ENCODE results near the gene CCDC170. TPM values are rescaled to one million over a fixed set of nuclear protein-coding genes. Genes with fewer than 3 reads are reported as not detected.

CCDC170 gene
- total RNA-seq, 1 donor from 2014 or later, result not detected

- H3K4me3 Mint-ChIP-seq, result no peak overlapping the region
- intact Hi-C loops (cut with micrococcal nuclease), result no loop called here
- H3K36me3 Mint-ChIP-seq (ENCODE audit: low read depth), result no peaks in the 10 kb centered on the region
- DNase-seq (ENCODE audit: low spot score), result no peak
- H3K4me1 Mint-ChIP-seq (ENCODE audit: low read depth), result no peaks in the 10 kb centered on the region
- H3K27me3 Mint-ChIP-seq (ENCODE audit: insufficient read depth), result no peaks in the 10 kb centered on the region
- no peak overlapping the region for H3K27ac Mint-ChIP-seq
- H3K9me3 Mint-ChIP-seq, result peaks cover 28% of the 10 kb centered on the region
These were observed 72.1 kb downstream of the CCDC170 start for GRCh38 chr6:151565940-151566339.

GRCh38 chr6:151566557-151566956 lies 72.7 kb downstream of the CCDC170 start:
- Mint-ChIP-seq H3K9me3 (peaks cover 22% of the 10 kb centered on the region), H3K27ac (no peak overlapping the region), H3K36me3 (ENCODE audit: low read depth) (no peaks in the 10 kb centered on the region), H3K4me3 (no peak overlapping the region), H3K4me1 (ENCODE audit: low read depth) (no peaks in the 10 kb centered on the region), H3K27me3 (ENCODE audit: insufficient read depth) (no peaks in the 10 kb centered on the region)
- intact Hi-C loops (cut with micrococcal nuclease), result no loop called here
- DNase-seq (ENCODE audit: low spot score), result no peak

- no peak for DNase-seq (ENCODE audit: low spot score)
- no peaks in the 10 kb centered on the region for H3K9me3 Mint-ChIP-seq
- H3K27ac Mint-ChIP-seq, result no peak overlapping the region
- no peaks in the 10 kb centered on the region for H3K36me3 Mint-ChIP-seq (ENCODE audit: low read depth)
- H3K4me3 Mint-ChIP-seq, result no peak overlapping the region
- intact Hi-C loops (cut with micrococcal nuclease), result no loop called here
- no peaks in the 10 kb centered on the region for H3K4me1 Mint-ChIP-seq (ENCODE audit: low read depth)
- H3K27me3 Mint-ChIP-seq (ENCODE audit: insufficient read depth), result no peaks in the 10 kb centered on the region
These were observed 82.8 kb downstream of the CCDC170 start for GRCh38 chr6:151576633-151577032.

GRCh38 chr6:151577257-151577656 lies 83.4 kb downstream of the CCDC170 start:
- Mint-ChIP-seq H3K27me3 (ENCODE audit: insufficient read depth) (no peaks in the 10 kb centered on the region), H3K4me1 (ENCODE audit: low read depth) (no peaks in the 10 kb centered on the region), H3K36me3 (ENCODE audit: low read depth) (no peaks in the 10 kb centered on the region), H3K27ac (no peak overlapping the region), H3K4me3 (no peak overlapping the region), H3K9me3 (no peaks in the 10 kb centered on the region)
- DNase-seq (ENCODE audit: low spot score), result no peak
- intact Hi-C loops (cut with micrococcal nuclease), result no loop called here

GRCh38 chr6:151585741-151586140 lies 91.9 kb downstream of the CCDC170 start:
- no peaks in the 10 kb centered on the region for H3K4me1 Mint-ChIP-seq (ENCODE audit: low read depth)
- no peak overlapping the region for H3K27ac Mint-ChIP-seq
- intact Hi-C loops (cut with micrococcal nuclease), result no loop called here
- no peak for DNase-seq (ENCODE audit: low spot score)
- H3K9me3 Mint-ChIP-seq, result no peaks in the 10 kb centered on the region
- H3K27me3 Mint-ChIP-seq (ENCODE audit: insufficient read depth), result peaks cover 2% of the 10 kb centered on the region
- no peak overlapping the region for H3K4me3 Mint-ChIP-seq
- no peaks in the 10 kb centered on the region for H3K36me3 Mint-ChIP-seq (ENCODE audit: low read depth)

GRCh38 chr6:151589667-151590066 lies 95.8 kb downstream of the CCDC170 start:
- Mint-ChIP-seq H3K27ac (no peak overlapping the region), H3K4me1 (ENCODE audit: low read depth) (no peaks in the 10 kb centered on the region), H3K4me3 (no peak overlapping the region), H3K36me3 (ENCODE audit: low read depth) (no peaks in the 10 kb centered on the region), H3K9me3 (peaks cover 6% of the 10 kb centered on the region), H3K27me3 (ENCODE audit: insufficient read depth) (peaks cover 2% of the 10 kb centered on the region)
- no peak for DNase-seq (ENCODE audit: low spot score)
- intact Hi-C loops (cut with micrococcal nuclease), result no loop called here

- peaks cover 6% of the 10 kb centered on the region for H3K9me3 Mint-ChIP-seq
- intact Hi-C loops (cut with micrococcal nuclease), result no loop called here
- no peak overlapping the region for H3K4me3 Mint-ChIP-seq
- DNase-seq (ENCODE audit: low spot score), result no peak
- H3K27me3 Mint-ChIP-seq (ENCODE audit: insufficient read depth), result peaks cover 2% of the 10 kb centered on the region
- H3K27ac Mint-ChIP-seq, result no peak overlapping the region
- no peaks in the 10 kb centered on the region for H3K36me3 Mint-ChIP-seq (ENCODE audit: low read depth)
- no peaks in the 10 kb centered on the region for H3K4me1 Mint-ChIP-seq (ENCODE audit: low read depth)
These were observed 96.9 kb downstream of the CCDC170 start for GRCh38 chr6:151590742-151591141.

GRCh38 chr6:151592449-151593159 lies 98.8 kb downstream of the CCDC170 start:
- intact Hi-C loops (cut with micrococcal nuclease), result no loop called here
- H3K4me1 Mint-ChIP-seq (ENCODE audit: low read depth), result no peaks in the 10 kb centered on the region
- H3K9me3 Mint-ChIP-seq, result peaks cover 6% of the 10 kb centered on the region
- no peak overlapping the region for H3K27ac Mint-ChIP-seq
- peaks cover 2% of the 10 kb centered on the region for H3K27me3 Mint-ChIP-seq (ENCODE audit: insufficient read depth)
- H3K36me3 Mint-ChIP-seq (ENCODE audit: low read depth), result no peaks in the 10 kb centered on the region
- H3K4me3 Mint-ChIP-seq, result no peak overlapping the region
- DNase-seq (ENCODE audit: low spot score), result no peak

- intact Hi-C loops (cut with micrococcal nuclease), result no loop called here
- H3K36me3 Mint-ChIP-seq (ENCODE audit: low read depth), result no peaks in the 10 kb centered on the region
- no peaks in the 10 kb centered on the region for H3K9me3 Mint-ChIP-seq
- H3K4me3 Mint-ChIP-seq, result no peak overlapping the region
- H3K27ac Mint-ChIP-seq, result no peak overlapping the region
- H3K27me3 Mint-ChIP-seq (ENCODE audit: insufficient read depth), result peaks cover 17% of the 10 kb centered on the region
- DNase-seq (ENCODE audit: low spot score), result no peak
- H3K4me1 Mint-ChIP-seq (ENCODE audit: low read depth), result no peaks in the 10 kb centered on the region
These were observed 115.5 kb downstream of the CCDC170 start for GRCh38 chr6:151609146-151609902.

- no peak for DNase-seq (ENCODE audit: low spot score)
- Mint-ChIP-seq H3K27me3 (ENCODE audit: insufficient read depth) (peaks cover 17% of the 10 kb centered on the region), H3K4me3 (no peak overlapping the region), H3K36me3 (ENCODE audit: low read depth) (no peaks in the 10 kb centered on the region), H3K27ac (no peak overlapping the region), H3K4me1 (ENCODE audit: low read depth) (no peaks in the 10 kb centered on the region), H3K9me3 (no peaks in the 10 kb centered on the region)
- intact Hi-C loops (cut with micrococcal nuclease), result no loop called here
These were observed 116.5 kb downstream of the CCDC170 start for GRCh38 chr6:151610326-151610725.

GRCh38 chr6:151614630-151615029 lies 120.8 kb downstream of the CCDC170 start:
- peaks cover 14% of the 10 kb centered on the region for H3K27me3 Mint-ChIP-seq (ENCODE audit: insufficient read depth)
- H3K27ac Mint-ChIP-seq, result no peak overlapping the region
- no peaks in the 10 kb centered on the region for H3K36me3 Mint-ChIP-seq (ENCODE audit: low read depth)
- H3K9me3 Mint-ChIP-seq, result no peaks in the 10 kb centered on the region
- no peak overlapping the region for H3K4me3 Mint-ChIP-seq
- intact Hi-C loops (cut with micrococcal nuclease), result no loop called here
- DNase-seq (ENCODE audit: low spot score), result no peak
- no peaks in the 10 kb centered on the region for H3K4me1 Mint-ChIP-seq (ENCODE audit: low read depth)

- DNase-seq (ENCODE audit: low spot score), result no peak
- Mint-ChIP-seq H3K4me1 (ENCODE audit: low read depth) (no peaks in the 10 kb centered on the region), H3K9me3 (no peaks in the 10 kb centered on the region), H3K4me3 (no peak overlapping the region), H3K27me3 (ENCODE audit: insufficient read depth) (peaks cover 14% of the 10 kb centered on the region), H3K36me3 (ENCODE audit: low read depth) (no peaks in the 10 kb centered on the region), H3K27ac (no peak overlapping the region)
- intact Hi-C loops (cut with micrococcal nuclease), result no loop called here
These were observed 122.3 kb downstream of the CCDC170 start for GRCh38 chr6:151616091-151616513.

- Mint-ChIP-seq H3K27ac (no peak overlapping the region), H3K9me3 (no peaks in the 10 kb centered on the region), H3K4me3 (no peak overlapping the region), H3K4me1 (ENCODE audit: low read depth) (no peaks in the 10 kb centered on the region), H3K27me3 (ENCODE audit: insufficient read depth) (peaks cover 14% of the 10 kb centered on the region), H3K36me3 (ENCODE audit: low read depth) (no peaks in the 10 kb centered on the region)
- no peak for DNase-seq (ENCODE audit: low spot score)
- intact Hi-C loops (cut with micrococcal nuclease), result no loop called here
These were observed 122.8 kb downstream of the CCDC170 start for GRCh38 chr6:151616600-151616999.
